HG03442 (cell line): Measurements from ENCODE around the gene SCYL2.

Experiments used
- ATAC-seq: cut with Tn5 transposase; IDR thresholded peaks from one replicate; pipeline ENCODE4 v1.9.1; 2021; ENCODE audit warnings: mild to moderate bottlenecking, moderate library complexity; ENCODE audit not compliant: unreplicated experiment

The SCYL2 gene

GRCh38 chr12:100372853-100373640 lies 106.1 kb downstream of the SCYL2 start:
- ATAC-seq: no peak

GRCh38 chr12:100375038-100375735 lies 108.2 kb downstream of the SCYL2 start:
- no peak for ATAC-seq

GRCh38 chr12:100376161-100376560 lies 109.2 kb downstream of the SCYL2 start:
- no peak for ATAC-seq

- no peak for ATAC-seq
Observed at GRCh38 chr12:100381379-100381778, 114.4 kb downstream of the SCYL2 start.

GRCh38 chr12:100382338-100382737 lies 115.4 kb downstream of the SCYL2 start:
- ATAC-seq: no peak

GRCh38 chr12:100383586-100384558 lies 116.9 kb downstream of the SCYL2 start:
- no peak for ATAC-seq

GRCh38 chr12:100384559-100384935 lies 117.6 kb downstream of the SCYL2 start:
- no peak for ATAC-seq

GRCh38 chr12:100388382-100388781 lies 121.4 kb downstream of the SCYL2 start:
- no peak for ATAC-seq
